Measurements from ENCODE around the gene MCOLN1. TPM values are rescaled to one million over a fixed set of nuclear protein-coding genes. Genes with fewer than 3 reads are reported as not detected.

Gene MCOLN1
- total RNA-seq, 1 experiment from 2014 or later = 3.9 TPM

- peak; percentile 63 for DNase-seq (ENCODE audit: extremely low read depth, low read depth)
These were observed 21.5 kb upstream of the MCOLN1 start for GRCh38 chr19:7500811-7501450.

- DNase-seq (ENCODE audit: extremely low read depth, low read depth) = no peak
These were observed 19.9 kb upstream of the MCOLN1 start for GRCh38 chr19:7502552-7502951.

- no peak for DNase-seq (ENCODE audit: extremely low read depth, low read depth)
These were observed 17.7 kb upstream of the MCOLN1 start for GRCh38 chr19:7504684-7505083.

- DNase-seq (ENCODE audit: extremely low read depth, low read depth) = no peak
These were observed 17.1 kb upstream of the MCOLN1 start for GRCh38 chr19:7505288-7505681.

- no peak for DNase-seq (ENCODE audit: extremely low read depth, low read depth)
These were observed 16.6 kb upstream of the MCOLN1 start for GRCh38 chr19:7505682-7506384.

- peak; percentile 94 for DNase-seq (ENCODE audit: extremely low read depth, low read depth)
These were observed 15.8 kb upstream of the MCOLN1 start for GRCh38 chr19:7506385-7507328.

- peak; percentile 88 for DNase-seq (ENCODE audit: extremely low read depth, low read depth)
These were observed 14.5 kb upstream of the MCOLN1 start for GRCh38 chr19:7507884-7508283.

- DNase-seq (ENCODE audit: extremely low read depth, low read depth) = no peak
These were observed 12.8 kb upstream of the MCOLN1 start for GRCh38 chr19:7509625-7510024.

GRCh38 chr19:7512400-7512851, 10.0 kb upstream of the MCOLN1 start:
- no peak for DNase-seq (ENCODE audit: extremely low read depth, low read depth)

GRCh38 chr19:7513809-7514642, 8.4 kb upstream of the MCOLN1 start:
- no peak for DNase-seq (ENCODE audit: extremely low read depth, low read depth)

GRCh38 chr19:7515110-7515644, 7.2 kb upstream of the MCOLN1 start:
- DNase-seq (ENCODE audit: extremely low read depth, low read depth) = no peak

GRCh38 chr19:7515645-7516151, 6.7 kb upstream of the MCOLN1 start, which contains the start of gene ZNF358:
Gene ZNF358 (plus strand): TSS chr19:7516103. CDS start chr19:7519243, 3,140 bp downstream.
- no peak for DNase-seq (ENCODE audit: extremely low read depth, low read depth)

- no peak for DNase-seq (ENCODE audit: extremely low read depth, low read depth)
These were observed 6.1 kb upstream of the MCOLN1 start for GRCh38 chr19:7516333-7516732.

- no peak for DNase-seq (ENCODE audit: extremely low read depth, low read depth)
These were observed 5.5 kb upstream of the MCOLN1 start for GRCh38 chr19:7516878-7517277.

- DNase-seq (ENCODE audit: extremely low read depth, low read depth) = no peak
These were observed 2.9 kb upstream of the MCOLN1 start for GRCh38 chr19:7519361-7520130.

GRCh38 chr19:7520131-7521051, 2.0 kb upstream of the MCOLN1 start:
- DNase-seq (ENCODE audit: extremely low read depth, low read depth) = no peak

GRCh38 chr19:7521551-7522071, 813 bp upstream of the MCOLN1 start:
- no peak for DNase-seq (ENCODE audit: extremely low read depth, low read depth)

Measured in NCI-H460 (cell line).